Fibroblast of lung (primary cell): ENCODE measurements around the gene RUNDC3A.

Experiments used
- EZH2 ChIP-seq: IDR thresholded peaks from 2 replicates; pipeline ENCODE4 v1.5.1; 2012; ENCODE audit warnings: low read length, control low read depth, mild to moderate bottlenecking; ENCODE audit errors: missing control alignments
- TF ChIP-seq, protein P1 (sequence below), 2 donors: IDR thresholded peaks in 1 of 2; conservative IDR thresholded peaks in 1 of 2; 1 replicate in 1 of 2; 2 replicates in 1 of 2; pipeline ENCODE4 v1.5.1; 2011 to 2012; ENCODE audit warnings: low read length in 2 of 2, control low read depth in 1 of 2, inconsistent platforms in 1 of 2, low read depth in 1 of 2, mild to moderate bottlenecking in 1 of 2

DNA sequence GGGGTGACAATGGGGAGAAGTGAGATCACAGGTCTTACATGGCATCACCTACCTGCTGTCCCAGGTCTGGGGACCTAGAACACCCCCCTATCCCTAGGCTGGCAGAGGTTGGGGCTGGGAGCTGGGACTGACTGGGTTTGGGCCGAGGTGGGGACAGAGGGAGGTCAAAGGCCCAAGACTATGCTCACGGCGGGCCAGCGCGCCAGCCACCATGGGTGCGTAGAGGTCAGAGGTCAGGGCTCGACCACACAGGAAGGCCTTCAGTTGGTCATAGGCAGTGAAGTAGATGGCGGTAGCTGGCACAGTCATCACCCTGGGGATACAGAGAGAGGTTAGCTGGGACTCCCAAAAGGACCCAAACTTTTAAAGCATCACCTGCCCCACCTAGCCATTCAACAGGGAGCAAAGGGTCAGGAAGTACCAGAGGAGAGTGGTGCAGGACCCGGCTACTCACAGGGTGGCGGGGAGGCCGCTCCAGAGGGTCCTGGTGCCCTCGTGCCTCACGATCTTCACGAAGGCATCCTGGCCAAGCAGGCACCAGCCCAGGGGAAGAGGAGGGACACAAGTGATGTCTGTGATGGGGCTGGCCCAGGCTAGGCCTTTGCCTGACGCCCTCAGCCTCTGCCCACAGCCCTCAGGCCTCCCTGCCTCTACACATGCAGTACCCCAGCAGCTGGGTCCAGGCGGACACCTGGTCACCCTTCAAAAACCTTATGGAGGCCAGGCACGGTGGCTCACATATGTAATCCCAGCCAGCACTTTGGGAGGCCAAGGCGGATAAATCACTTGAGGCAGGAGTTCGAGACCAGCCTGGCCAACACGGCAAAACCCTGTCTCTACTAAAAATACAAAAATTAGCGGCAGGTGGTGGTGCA is 13.1 kb downstream of the RUNDC3A start:
- TF ChIP-seq, protein P1, sequence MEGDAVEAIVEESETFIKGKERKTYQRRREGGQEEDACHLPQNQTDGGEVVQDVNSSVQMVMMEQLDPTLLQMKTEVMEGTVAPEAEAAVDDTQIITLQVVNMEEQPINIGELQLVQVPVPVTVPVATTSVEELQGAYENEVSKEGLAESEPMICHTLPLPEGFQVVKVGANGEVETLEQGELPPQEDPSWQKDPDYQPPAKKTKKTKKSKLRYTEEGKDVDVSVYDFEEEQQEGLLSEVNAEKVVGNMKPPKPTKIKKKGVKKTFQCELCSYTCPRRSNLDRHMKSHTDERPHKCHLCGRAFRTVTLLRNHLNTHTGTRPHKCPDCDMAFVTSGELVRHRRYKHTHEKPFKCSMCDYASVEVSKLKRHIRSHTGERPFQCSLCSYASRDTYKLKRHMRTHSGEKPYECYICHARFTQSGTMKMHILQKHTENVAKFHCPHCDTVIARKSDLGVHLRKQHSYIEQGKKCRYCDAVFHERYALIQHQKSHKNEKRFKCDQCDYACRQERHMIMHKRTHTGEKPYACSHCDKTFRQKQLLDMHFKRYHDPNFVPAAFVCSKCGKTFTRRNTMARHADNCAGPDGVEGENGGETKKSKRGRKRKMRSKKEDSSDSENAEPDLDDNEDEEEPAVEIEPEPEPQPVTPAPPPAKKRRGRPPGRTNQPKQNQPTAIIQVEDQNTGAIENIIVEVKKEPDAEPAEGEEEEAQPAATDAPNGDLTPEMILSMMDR (conservative IDR thresholded peaks at IDR 0.05 in 1 of 2, IDR thresholded peaks at IDR 0.05 in 1 of 2; ENCODE audit: low read depth in 1 of 2, low read length in 2 of 2): no peak
- no peak for TF ChIP-seq EZH2
